ENCODE data around the gene NRXN3. TPM values are rescaled to one million over a fixed set of nuclear protein-coding genes. Genes with fewer than 3 reads are reported as not detected.

NRXN3 gene
- total and polyA plus RNA-seq, 2 donors (not counting 1 experiment from before 2014, with no cell fraction given) = not detected

DNA sequence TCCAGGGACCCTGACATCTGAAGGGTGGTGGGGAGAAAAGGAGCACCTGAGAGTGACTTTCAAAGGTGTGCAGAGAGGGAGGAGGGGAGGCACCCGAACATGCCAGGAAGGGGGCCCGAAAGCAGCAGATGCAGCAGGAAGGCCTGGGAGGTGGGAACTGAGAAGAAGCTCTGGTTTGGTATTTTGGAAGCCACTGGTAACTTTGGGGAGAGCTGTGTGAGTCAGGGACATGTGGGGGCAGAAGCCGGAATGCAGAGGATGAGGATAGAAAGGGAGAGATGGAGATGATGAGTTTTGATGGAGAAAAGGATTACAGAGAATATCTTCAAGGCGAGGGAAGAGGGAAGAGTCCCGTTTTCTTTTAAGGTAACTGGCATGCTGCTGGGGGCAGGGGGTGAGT, 50.1 kb downstream of the NRXN3 start:
- ATAC-seq (ENCODE audit: low read depth) = no peak
- intact Hi-C loops (cut with micrococcal nuclease) = no loop called here
- Mint-ChIP-seq H3K27me3 (no peaks in the 10 kb centered on the region), H3K9me3 (ENCODE audit: insufficient read depth) (no peaks in the 10 kb centered on the region), H3K4me1 (no peaks in the 10 kb centered on the region), H3K4me3 (no peak overlapping the region), H3K27ac (no peak overlapping the region)
- Histone ChIP-seq H2AFZ (ENCODE audit: insufficient read depth, low read depth, low read length, poor library complexity, severe bottlenecking) (no peak overlapping the region), H3K79me2 (ENCODE audit: control insufficient read depth, insufficient read depth, low read length) (no peaks in the 10 kb centered on the region), H4K20me1 (ENCODE audit: control insufficient read depth, insufficient read depth, low read length, poor library complexity, severe bottlenecking) (no peaks in the 10 kb centered on the region), H3K9ac (ENCODE audit: low read length) (no peak overlapping the region), H3K4me2 (replicated peaks; ENCODE audit: low read depth, low read length, poor library complexity, severe bottlenecking) (no peak overlapping the region), H3K4me1 (ENCODE audit: control insufficient read depth in 2 of 2, insufficient read depth in 2 of 2, low read length in 2 of 2) (no peaks in the 10 kb centered on the region), H3K4me3 (ENCODE audit: control extremely low read depth in 1 of 5, extremely low read depth in 1 of 5, insufficient read depth in 1 of 5, low read depth in 2 of 5, low read length in 4 of 5) (no peak overlapping the region), H3K9me3 (ENCODE audit: control extremely low read depth in 1 of 3, control insufficient read depth in 2 of 3, insufficient read depth in 1 of 3, low read length in 2 of 3) (no peaks in the 10 kb centered on the region), H3K27ac (ENCODE audit: low read length in 2 of 2) (no peak overlapping the region), H3K27me3 (replicated peaks in 1 of 4; ENCODE audit: control extremely low read depth in 1 of 4, control insufficient read depth in 3 of 4, insufficient read depth in 4 of 4, low read length in 3 of 4) (no peaks in the 10 kb centered on the region), H3K36me3 (replicated peaks in 1 of 2; ENCODE audit: control extremely low read depth in 1 of 2, control insufficient read depth in 1 of 2, extremely low read depth in 1 of 2, insufficient read depth in 2 of 2, low read length in 1 of 2) (no peaks in the 10 kb centered on the region)
- POLR2A ChIA-PET = no interaction called here
- CTCF ChIA-PET = no interaction called here
- 85% methylated on average over 5 of the region's 5 CpGs for WGBS (ENCODE audit: insufficient coverage)
- no peak for DNase-seq
- TF ChIP-seq, protein P1, sequence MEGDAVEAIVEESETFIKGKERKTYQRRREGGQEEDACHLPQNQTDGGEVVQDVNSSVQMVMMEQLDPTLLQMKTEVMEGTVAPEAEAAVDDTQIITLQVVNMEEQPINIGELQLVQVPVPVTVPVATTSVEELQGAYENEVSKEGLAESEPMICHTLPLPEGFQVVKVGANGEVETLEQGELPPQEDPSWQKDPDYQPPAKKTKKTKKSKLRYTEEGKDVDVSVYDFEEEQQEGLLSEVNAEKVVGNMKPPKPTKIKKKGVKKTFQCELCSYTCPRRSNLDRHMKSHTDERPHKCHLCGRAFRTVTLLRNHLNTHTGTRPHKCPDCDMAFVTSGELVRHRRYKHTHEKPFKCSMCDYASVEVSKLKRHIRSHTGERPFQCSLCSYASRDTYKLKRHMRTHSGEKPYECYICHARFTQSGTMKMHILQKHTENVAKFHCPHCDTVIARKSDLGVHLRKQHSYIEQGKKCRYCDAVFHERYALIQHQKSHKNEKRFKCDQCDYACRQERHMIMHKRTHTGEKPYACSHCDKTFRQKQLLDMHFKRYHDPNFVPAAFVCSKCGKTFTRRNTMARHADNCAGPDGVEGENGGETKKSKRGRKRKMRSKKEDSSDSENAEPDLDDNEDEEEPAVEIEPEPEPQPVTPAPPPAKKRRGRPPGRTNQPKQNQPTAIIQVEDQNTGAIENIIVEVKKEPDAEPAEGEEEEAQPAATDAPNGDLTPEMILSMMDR (IDR thresholded peaks at IDR 0.05) = no peak
- no peak for TF ChIP-seq EZH2 (IDR thresholded peaks at IDR 0.05; ENCODE audit: borderline replicate concordance, insufficient read depth, low read depth, low read length, poor library complexity, severe bottlenecking)

DNA sequence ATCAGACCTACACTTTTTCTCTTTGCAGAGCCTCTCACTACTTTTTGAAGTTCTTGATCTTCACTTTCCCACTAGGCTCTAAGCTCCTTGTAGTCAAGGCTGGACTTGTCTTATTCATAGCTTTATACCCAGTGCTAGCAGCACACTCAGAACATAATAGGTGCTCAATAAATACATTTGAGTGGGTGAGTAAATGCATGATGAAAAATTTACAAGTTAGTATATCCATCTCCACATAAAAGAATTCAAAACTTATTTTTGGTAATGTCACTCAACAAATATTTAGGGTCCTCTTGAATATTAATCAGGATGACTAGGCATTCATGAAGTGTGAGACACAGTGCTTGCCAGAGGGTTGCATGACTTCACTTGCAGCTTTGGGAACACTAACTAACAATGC, 52.6 kb downstream of the NRXN3 start:
- H3K4me2 ChIP-seq (replicated peaks; ENCODE audit: low read depth, low read length, poor library complexity, severe bottlenecking) = no peak overlapping the region
- H3K27me3 ChIP-seq (replicated peaks in 1 of 4; ENCODE audit: control extremely low read depth in 1 of 4, control insufficient read depth in 3 of 4, insufficient read depth in 4 of 4, low read length in 3 of 4) = no peaks in the 10 kb centered on the region
- no peak for DNase-seq
- TF ChIP-seq, protein P1 (IDR thresholded peaks at IDR 0.05) = no peak
- TF ChIP-seq EZH2 (IDR thresholded peaks at IDR 0.05; ENCODE audit: borderline replicate concordance, insufficient read depth, low read depth, low read length, poor library complexity, severe bottlenecking) = no peak
- intact Hi-C loops (cut with micrococcal nuclease) = no loop called here
- H3K27ac ChIP-seq (ENCODE audit: low read length in 2 of 2) = no peak overlapping the region
- CTCF ChIA-PET = no interaction called here
- H3K79me2 ChIP-seq (ENCODE audit: control insufficient read depth, insufficient read depth, low read length) = no peaks in the 10 kb centered on the region
- H3K9me3 ChIP-seq (ENCODE audit: control extremely low read depth in 1 of 3, control insufficient read depth in 2 of 3, insufficient read depth in 1 of 3, low read length in 2 of 3) = no peaks in the 10 kb centered on the region
- no peak overlapping the region for H3K4me3 ChIP-seq (ENCODE audit: control extremely low read depth in 1 of 5, extremely low read depth in 1 of 5, insufficient read depth in 1 of 5, low read depth in 2 of 5, low read length in 4 of 5)
- Mint-ChIP-seq H3K9me3 (ENCODE audit: insufficient read depth) (no peaks in the 10 kb centered on the region), H3K4me3 (no peak overlapping the region), H3K27ac (no peak overlapping the region), H3K4me1 (no peaks in the 10 kb centered on the region), H3K27me3 (no peaks in the 10 kb centered on the region)
- H3K9ac ChIP-seq (ENCODE audit: low read length) = no peak overlapping the region
- no peaks in the 10 kb centered on the region for H4K20me1 ChIP-seq (ENCODE audit: control insufficient read depth, insufficient read depth, low read length, poor library complexity, severe bottlenecking)
- ATAC-seq (ENCODE audit: low read depth) = no peak
- no peak overlapping the region for H2AFZ ChIP-seq (ENCODE audit: insufficient read depth, low read depth, low read length, poor library complexity, severe bottlenecking)
- no peaks in the 10 kb centered on the region for H3K36me3 ChIP-seq (replicated peaks in 1 of 2; ENCODE audit: control extremely low read depth in 1 of 2, control insufficient read depth in 1 of 2, extremely low read depth in 1 of 2, insufficient read depth in 2 of 2, low read length in 1 of 2)
- H3K4me1 ChIP-seq (ENCODE audit: control insufficient read depth in 2 of 2, insufficient read depth in 2 of 2, low read length in 2 of 2) = no peaks in the 10 kb centered on the region
- POLR2A ChIA-PET = no interaction called here
